GM06990 (cell line): Measurements from ENCODE around the gene RBKS.

Experiments used
- DNase-seq: peaks from one replicate; pipeline ENCODE4 v3.0.0-alpha.2; 2011; ENCODE audit not compliant: insufficient read length; ENCODE audit errors: extremely low read depth
- H3K27me3 ChIP-seq: replicated peaks from 2 replicates; pipeline ENCODE4 v1.6.0; 2011; ENCODE audit warnings: low read length; ENCODE audit not compliant: control insufficient read depth, insufficient read depth
- H3K36me3 ChIP-seq: 2 replicates; pipeline ENCODE4 v1.5.1; 2011; ENCODE audit warnings: low read length; ENCODE audit not compliant: control insufficient read depth, insufficient read depth
- H3K4me3 ChIP-seq: replicated peaks from 2 replicates; pipeline ENCODE4 v1.5.1; 2011; ENCODE audit warnings: low read depth, mild to moderate bottlenecking, control low read depth, low read length
- CTCF ChIP-seq: IDR thresholded peaks from 2 replicates; pipeline ENCODE4 v1.5.1; 2011; ENCODE audit warnings: low read length, control low read depth, mild to moderate bottlenecking, inconsistent platforms; ENCODE audit not compliant: insufficient read depth, poor library complexity, severe bottlenecking

RBKS gene

GRCh38 chr2:27916293-27916995 lies 26.3 kb upstream of the RBKS start:
- no peak overlapping the region for H3K4me3 ChIP-seq
- TF ChIP-seq CTCF = no peak
- H3K36me3 ChIP-seq = no peaks in the 10 kb centered on the region
- no peak for DNase-seq
- H3K27me3 ChIP-seq = no peaks in the 10 kb centered on the region

DNA sequence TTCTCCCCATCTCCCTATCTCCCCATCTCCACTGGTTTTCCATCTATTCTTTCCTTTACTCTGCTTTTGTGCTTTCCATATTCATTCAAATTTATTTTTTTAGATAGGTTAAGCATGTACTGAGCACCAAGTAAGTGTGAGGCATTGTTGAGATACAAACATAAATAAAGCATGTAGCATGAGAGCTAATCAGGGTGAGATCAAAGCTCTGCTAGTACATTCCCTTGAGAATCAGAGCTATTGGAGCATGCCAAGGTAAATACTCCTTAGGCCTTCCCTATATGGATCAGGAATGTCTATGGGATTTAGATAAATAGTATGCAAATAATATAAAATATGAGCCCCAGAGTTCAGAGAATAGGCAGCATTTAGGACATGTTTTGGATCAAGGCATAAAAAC lies 25.7 kb upstream of the RBKS start:
- Histone ChIP-seq H3K36me3 (no peaks in the 10 kb centered on the region), H3K4me3 (no peak overlapping the region), H3K27me3 (no peaks in the 10 kb centered on the region)
- no peak for TF ChIP-seq CTCF
- DNase-seq = no peak

DNA sequence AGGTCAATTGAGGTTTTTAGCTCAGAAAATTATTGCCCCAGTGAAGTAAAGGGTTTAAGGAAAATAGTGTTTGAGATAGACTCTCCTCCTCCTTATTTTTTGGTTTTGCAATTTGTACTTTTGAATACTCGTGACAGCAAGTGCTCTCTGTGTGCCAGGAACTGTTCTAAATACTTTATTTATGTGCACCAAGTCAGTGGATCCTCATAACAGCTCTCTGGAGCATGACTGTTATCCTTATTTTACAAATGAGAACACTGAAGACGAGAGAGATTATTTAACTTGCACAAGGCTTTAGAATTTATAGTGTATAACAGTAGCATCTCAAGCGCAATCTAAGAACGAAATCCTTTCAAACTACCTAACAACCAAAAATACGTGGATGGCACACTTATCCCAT lies 25.0 kb upstream of the RBKS start:
- DNase-seq = no peak
- H3K4me3 ChIP-seq = no peak overlapping the region
- no peaks in the 10 kb centered on the region for H3K36me3 ChIP-seq
- no peaks in the 10 kb centered on the region for H3K27me3 ChIP-seq
- TF ChIP-seq CTCF = no peak

DNA sequence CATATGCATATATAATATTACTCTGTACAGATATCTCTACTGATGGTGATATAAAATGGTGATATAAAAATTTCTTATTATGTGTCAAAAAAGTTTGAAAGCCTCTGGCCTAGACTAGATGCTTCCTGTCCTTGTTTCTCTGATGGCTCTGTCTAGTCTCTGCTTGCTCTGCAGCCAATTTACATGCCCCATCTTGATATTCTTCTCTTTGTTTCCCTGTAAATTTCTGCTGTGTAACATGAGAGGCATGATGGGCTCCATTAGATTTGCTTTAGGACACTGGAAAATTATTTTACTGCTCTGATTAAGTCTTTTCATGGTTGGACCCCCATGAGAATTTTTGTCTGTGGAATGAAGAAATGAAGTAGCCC lies 24.6 kb upstream of the RBKS start:
- Histone ChIP-seq H3K36me3 (no peaks in the 10 kb centered on the region), H3K4me3 (no peak overlapping the region), H3K27me3 (no peaks in the 10 kb centered on the region)
- no peak for DNase-seq
- no peak for TF ChIP-seq CTCF

DNA sequence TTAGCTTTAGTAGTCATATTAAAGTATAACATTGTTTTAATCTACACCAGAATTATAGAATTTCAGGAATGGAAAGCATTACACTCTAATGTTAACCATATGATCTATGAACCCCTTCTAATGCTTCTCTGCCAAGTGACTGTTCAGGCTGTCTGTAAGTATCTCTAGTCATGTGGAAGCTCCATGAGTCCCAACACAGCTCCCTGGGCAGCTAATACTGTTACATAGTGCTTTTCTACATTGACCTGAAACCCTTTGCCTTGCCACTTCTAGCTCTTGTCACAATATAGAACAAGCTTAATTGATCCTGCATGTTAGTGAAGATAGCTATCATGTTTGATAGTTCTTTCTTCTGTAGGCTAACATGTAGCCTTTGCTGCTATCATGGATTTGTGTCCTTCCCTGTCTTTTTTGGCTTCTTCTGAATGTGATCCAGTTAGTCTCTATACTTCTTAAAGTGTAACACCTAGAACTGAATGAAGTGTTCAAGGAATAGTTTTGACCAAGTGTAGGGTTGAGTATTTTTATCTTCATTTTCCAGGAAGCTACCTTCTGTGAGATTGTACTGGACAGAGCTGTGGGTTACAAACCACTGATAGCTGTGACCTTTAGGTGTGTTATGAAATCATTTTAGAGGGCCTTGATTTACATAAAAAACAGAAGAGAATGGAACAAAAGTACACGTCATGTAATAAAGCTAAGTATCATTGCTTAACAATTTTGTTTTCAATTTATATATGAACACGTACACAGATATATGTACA lies 24.0 kb upstream of the RBKS start:
- H3K27me3 ChIP-seq = no peaks in the 10 kb centered on the region
- no peak for DNase-seq
- H3K4me3 ChIP-seq = no peak overlapping the region
- no peak for TF ChIP-seq CTCF
- H3K36me3 ChIP-seq = no peaks in the 10 kb centered on the region
